Dedifferentiated amniotic fluid mesenchymal stem cell (primary cell): ENCODE results near the gene ZNF609.
A peak's percentile ranks its signal among the peaks of the same experiment; 100 is the strongest.
"Not testable (repeated sequence)": the region's sequence is repeated elsewhere in the genome, so short reads cannot be mapped to it uniquely, and the experiment has no call there.

ENCODE experiments used
- DNase-seq: peaks from one replicate; pipeline ENCODE4 v3.0.0-alpha.2; 2016; ENCODE audit errors: extremely low spot score

ZNF609 gene

DNA sequence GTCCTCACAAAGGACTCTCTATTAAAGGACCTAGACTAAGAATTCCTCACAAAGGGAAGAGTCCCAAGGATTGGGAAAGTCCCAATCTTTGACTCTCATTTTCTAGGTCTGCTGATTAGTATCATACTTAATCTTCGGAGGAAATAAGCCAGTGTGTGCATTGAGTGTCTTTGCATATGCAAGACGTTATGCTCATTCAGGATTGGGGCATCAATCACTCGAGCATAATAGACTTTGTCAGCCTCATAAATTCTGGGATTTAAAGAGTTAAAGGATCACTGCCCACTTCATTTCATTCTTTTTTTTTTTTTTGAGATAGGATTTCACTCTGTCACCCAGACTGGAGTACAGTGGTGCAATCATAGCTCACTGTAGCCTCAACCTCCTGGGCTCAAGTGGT, 160.7 kb downstream of the ZNF609 start:
- DNase-seq: no peak

DNA sequence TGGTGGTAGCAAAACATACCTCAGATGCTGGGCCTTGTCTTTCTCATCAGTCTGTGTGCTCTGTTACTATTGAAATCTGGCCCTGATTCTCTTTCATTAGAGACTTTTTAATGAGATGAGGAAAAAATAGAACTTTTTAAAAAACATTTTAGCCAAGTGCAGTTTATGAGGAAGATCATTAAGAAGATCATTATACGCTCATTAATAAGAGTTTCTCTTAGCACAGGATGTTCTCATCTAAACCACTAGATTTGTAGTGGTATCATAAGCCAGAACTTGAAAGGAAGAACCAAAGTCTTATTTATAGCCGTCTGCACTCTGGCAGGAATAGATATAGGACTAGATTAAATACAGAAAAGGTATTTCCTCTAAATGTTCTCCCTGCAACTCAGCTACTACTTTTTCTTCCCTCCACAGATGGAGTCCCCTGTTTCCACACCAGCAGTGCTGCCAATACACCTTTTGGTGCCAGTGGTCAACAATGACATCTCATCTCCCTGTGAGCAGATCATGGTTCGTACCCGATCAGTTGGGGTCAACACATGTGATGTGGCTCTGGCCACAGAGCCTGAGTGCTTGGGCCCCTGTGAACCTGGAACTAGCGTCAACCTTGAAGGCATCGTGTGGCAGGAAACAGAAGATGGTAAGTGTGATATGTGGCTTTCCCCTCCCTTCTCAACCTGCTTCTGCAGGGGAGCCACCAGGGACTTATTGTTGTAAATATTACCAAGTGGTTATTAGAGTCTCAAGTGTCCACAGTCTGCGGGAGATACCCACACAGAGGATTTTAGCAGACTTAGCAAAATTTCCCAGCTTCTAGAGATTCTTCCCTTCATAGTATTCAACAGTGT, 162.3 kb downstream of the ZNF609 start:
- no peak for DNase-seq

DNA sequence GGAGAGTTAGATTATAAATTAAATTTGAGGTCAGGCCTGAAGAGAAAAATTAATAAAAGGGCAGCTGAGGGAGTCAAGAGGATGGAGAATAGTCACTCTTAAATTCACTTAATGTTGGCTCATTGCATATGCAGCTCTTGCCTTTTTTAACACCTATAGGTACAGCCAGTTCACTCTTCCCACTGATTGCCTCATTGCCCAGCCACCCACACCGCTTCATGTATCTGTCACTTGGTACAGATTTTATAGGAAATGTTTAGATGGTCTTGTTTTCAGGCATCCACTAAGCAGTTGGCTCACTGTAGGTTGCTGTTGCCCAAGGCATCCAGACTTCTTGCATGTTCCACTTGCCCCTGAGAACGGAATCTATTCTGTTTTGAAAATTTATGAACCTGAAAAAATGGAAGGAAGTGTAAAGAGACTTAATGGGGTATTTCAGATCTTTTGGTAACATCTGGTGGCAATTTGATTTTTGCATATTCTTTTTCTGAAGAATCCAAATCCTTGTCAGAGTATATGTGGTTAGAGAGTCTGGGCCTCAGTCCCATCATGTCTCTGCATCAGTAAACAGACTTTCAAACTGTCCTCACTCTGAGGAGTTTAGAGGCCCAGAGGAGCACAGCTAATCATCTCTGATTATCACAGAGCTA, 163.1 kb downstream of the ZNF609 start:
- no peak for DNase-seq

DNA sequence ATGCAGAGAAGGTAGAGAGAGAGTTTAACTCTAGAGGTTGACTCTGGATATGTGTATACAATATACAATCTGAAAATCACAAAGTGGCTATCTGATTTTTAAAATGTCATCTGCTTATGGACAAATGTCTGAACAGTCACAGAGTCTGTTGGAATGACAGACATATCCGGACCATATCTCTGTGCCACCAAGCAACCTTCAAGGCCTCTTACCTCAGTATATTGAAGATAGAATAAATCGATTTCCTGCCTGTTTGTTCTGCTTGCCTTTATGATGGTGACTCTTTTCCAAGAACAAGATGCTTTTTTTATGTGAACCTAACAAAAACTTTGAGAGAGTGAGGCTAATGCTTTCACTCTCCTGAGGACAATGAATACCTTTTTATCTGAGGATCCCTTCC, 163.9 kb downstream of the ZNF609 start:
- no peak for DNase-seq

DNA sequence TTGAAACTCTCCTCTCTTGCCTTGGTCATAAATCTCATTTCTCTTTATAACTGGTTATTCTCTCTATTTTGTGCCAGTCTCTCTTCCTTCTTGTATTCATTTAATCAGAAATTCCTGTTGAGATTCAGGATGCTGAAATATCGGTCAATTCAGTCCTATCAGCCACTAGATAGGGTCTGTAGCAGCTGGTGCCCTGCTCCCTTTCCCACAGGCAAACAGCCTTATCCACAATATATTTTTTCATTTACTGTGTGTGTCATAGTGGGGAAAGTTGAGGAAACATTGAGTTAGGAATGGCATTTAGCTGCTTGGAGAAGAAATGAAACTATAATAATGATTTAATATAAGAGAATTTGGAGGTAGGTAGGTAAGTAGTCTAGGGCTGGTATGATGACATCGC, 168.7 kb downstream of the ZNF609 start:
- no peak for DNase-seq

- DNase-seq: no peak
These were observed 170.2 kb downstream of the ZNF609 start for GRCh38 chr15:64630396-64631107.

DNA sequence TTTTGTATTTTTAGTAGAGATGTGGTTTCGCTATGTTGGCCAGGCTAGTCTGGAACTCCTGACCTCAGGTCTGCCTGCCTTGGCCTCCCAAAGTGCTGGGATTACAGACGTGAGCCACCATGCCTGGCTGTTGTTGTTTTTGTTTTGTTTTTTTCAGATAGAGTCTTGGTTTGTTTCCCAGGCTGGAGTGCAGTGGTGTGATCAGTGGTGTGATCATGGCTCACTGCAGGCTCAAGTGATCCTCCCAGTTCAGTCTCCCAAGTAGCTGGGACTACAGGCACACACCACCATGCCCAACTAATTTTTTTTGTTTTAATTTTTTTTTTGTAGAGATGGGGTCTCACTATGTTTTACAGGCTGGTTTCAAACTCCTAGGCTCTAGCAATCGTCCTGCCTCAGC, 172.3 kb downstream of the ZNF609 start:
- not testable (repeated sequence) for DNase-seq

DNA sequence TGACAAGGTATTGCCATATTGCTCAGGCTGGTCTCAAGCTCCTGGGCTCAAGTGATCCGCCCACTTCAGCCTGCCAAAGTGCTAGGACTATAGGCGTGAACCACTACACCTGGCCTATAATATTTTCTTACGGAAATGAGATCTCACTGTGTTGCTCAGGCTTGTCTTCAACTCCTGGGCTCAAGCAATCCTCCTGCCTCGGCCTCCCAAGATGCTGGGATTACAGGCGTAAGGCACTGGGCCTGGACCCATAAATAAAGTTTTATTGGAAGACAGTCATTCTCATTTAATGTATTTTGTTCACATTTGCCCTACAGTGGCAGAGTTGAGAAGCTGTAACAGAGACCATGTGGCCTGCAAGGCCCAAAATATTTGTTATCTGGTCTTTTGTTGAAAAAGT, 173.0 kb downstream of the ZNF609 start:
- no peak for DNase-seq

- no peak for DNase-seq
These were observed 173.6 kb downstream of the ZNF609 start for GRCh38 chr15:64634027-64634426.

DNA sequence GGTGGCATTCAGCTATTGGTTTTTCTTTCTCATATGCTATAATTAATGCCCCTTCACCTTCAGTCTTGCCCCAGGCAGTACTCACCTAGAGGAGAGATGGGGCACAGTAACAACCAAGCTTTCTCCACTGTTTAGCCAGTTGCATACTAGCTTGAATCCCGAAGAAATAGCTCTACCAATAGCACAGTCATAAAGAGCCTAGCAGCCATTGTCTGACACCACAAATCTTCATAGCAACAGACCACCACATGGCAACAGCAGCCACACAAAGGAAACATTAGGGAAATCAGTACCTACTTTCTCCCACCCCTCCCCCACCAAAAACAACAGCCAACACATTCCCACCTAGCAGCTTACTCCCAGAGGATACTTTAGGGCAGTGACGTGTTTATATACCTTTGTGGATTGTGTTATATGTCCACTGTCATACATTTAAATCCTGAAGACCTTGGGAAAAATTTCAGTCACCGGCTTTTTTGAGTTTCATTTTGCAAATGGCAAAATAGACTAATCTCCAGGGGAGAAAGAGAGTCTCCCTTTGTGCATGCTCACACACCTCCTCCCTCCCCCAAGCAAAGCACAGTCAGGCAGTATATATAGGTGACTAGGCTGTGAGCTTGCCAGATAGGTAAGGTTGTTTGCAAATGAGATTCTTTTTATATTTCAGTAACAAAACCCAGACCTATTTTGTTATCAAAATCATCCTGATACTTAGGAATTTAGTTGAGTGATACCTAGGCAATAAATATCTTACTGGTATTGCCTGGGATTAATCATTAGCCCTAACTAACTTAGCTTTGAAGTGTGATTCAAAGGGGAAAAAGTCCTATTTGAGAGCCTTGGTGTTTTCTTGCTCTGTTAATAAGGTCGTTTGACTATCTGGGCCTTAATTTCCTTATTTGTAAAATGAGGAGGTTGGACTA, 174.5 kb downstream of the ZNF609 start:
- no peak for DNase-seq

GRCh38 chr15:64635499-64636495, 175.4 kb downstream of the ZNF609 start:
- peak; percentile 34 for DNase-seq

- no peak for DNase-seq
These were observed 176.2 kb downstream of the ZNF609 start for GRCh38 chr15:64636556-64636955.

GRCh38 chr15:64637412-64637811, 177.0 kb downstream of the ZNF609 start:
- DNase-seq: no peak

GRCh38 chr15:64639744-64640143, 179.4 kb downstream of the ZNF609 start:
- not testable (repeated sequence) for DNase-seq

DNA sequence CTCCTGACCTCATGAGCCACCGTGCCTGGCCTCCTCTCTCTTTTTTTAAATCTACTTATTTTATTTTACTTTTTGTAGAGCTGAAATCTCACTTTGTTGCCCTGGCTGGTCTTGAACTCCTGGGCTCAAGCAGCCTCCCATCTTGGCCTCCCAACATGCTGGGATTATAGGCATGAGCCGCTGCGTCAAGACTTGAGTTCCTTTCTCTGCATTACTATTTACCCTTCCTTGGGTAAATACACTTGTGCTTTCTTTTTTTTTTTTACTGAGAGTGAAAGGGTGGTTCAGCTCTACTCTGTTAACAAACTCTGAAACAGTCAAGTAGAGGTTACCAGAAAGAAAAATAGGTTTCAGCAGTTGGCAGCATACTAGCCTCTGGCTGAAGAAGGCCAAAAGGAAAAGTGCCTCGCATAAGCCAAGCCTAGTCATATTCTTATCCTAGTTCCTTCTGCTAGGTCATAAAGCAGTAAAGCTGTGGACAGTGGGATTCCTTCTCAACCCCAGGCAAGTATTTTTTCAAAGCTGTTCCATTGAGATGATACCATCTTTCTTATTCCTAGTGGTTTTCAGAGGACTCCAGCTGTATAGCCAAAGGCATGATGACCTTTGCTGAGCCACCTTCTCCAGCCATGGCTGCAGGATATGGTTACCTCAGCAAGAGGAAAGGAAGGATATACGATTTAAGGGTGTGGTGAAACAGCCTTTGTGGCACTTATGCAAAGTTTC, 179.9 kb downstream of the ZNF609 start:
- no peak for DNase-seq

- DNase-seq: no peak
These were observed 182.5 kb downstream of the ZNF609 start for GRCh38 chr15:64642875-64643274.

GRCh38 chr15:64643685-64644084, 183.3 kb downstream of the ZNF609 start:
- DNase-seq: no peak

- DNase-seq: not testable (repeated sequence)
These were observed 184.4 kb downstream of the ZNF609 start for GRCh38 chr15:64644811-64645210.

GRCh38 chr15:64645995-64646394, 185.6 kb downstream of the ZNF609 start:
- no peak for DNase-seq

DNA sequence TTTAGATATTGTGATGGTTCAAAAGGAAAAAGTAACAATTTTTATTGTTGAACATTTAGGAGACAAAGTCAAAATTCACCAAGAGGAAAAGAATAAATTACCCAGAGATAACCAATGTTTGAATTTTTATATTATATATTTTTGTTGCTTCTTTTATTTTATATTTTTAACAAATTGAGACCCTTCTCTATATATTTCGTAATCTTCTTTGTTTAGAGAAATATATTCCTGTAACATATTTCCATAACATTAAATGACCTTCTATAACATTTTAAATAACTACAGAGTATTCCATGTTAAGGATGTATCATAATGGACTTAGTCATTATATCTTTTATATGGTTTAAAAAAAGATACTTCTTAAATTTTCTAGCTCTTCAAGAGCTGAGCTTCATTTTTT, 187.0 kb downstream of the ZNF609 start:
- no peak for DNase-seq
